ENCODE measurements around the gene PPIP5K1.

GRCh38 chr15:43526261-43526930, 63.6 kb downstream of the PPIP5K1 start:
- no peak for TF ChIP-seq CTCF (conservative IDR thresholded peaks at IDR 0.05; ENCODE audit: low read depth, low read length)
- TF ChIP-seq MXI1 (IDR thresholded peaks at IDR 0.05; ENCODE audit: borderline replicate concordance, low read depth, low read length): no peak
- TF ChIP-seq POLR2A (IDR thresholded peaks at IDR 0.05; ENCODE audit: low read depth, low read length): no peak
- TF ChIP-seq CEBPB (IDR thresholded peaks at IDR 0.05; ENCODE audit: low read depth, low read length): no peak
- TF ChIP-seq RAD21 (IDR thresholded peaks at IDR 0.05; ENCODE audit: low read length): no peak
- no peak for TF ChIP-seq ELK1 (IDR thresholded peaks at IDR 0.05; ENCODE audit: borderline replicate concordance, low read depth, low read length)
- TF ChIP-seq CHD1 (IDR thresholded peaks at IDR 0.05; ENCODE audit: low read depth, low read length): no peak
- TF ChIP-seq USF2 (IDR thresholded peaks at IDR 0.05; ENCODE audit: low read depth, low read length): no peak
- TF ChIP-seq BHLHE40 (IDR thresholded peaks at IDR 0.05; ENCODE audit: low read depth, low read length): no peak
- TF ChIP-seq NFE2L2 (IDR thresholded peaks at IDR 0.05; ENCODE audit: low read depth, low read length): no peak
- TF ChIP-seq MAFK (IDR thresholded peaks at IDR 0.05; ENCODE audit: low read depth, low read length): no peak
- TF ChIP-seq FOS (IDR thresholded peaks at IDR 0.05; ENCODE audit: low read depth, low read length): no peak
